ENCODE results near the gene MRPL23.
"Not testable (repeated sequence)": the region's sequence is repeated elsewhere in the genome, so short reads cannot be mapped to it uniquely, and the experiment has no call there.

The MRPL23 gene

GRCh38 chr11:1934335-1935155 lies 12.6 kb upstream of the MRPL23 start:
- no peak for DNase-seq

- no peak for DNase-seq
These were observed 11.7 kb upstream of the MRPL23 start for GRCh38 chr11:1935156-1936071.

- DNase-seq: no peak
These were observed 10.9 kb upstream of the MRPL23 start for GRCh38 chr11:1936072-1936780.

- no peak for DNase-seq
These were observed 10.1 kb upstream of the MRPL23 start for GRCh38 chr11:1936781-1937615.

DNA sequence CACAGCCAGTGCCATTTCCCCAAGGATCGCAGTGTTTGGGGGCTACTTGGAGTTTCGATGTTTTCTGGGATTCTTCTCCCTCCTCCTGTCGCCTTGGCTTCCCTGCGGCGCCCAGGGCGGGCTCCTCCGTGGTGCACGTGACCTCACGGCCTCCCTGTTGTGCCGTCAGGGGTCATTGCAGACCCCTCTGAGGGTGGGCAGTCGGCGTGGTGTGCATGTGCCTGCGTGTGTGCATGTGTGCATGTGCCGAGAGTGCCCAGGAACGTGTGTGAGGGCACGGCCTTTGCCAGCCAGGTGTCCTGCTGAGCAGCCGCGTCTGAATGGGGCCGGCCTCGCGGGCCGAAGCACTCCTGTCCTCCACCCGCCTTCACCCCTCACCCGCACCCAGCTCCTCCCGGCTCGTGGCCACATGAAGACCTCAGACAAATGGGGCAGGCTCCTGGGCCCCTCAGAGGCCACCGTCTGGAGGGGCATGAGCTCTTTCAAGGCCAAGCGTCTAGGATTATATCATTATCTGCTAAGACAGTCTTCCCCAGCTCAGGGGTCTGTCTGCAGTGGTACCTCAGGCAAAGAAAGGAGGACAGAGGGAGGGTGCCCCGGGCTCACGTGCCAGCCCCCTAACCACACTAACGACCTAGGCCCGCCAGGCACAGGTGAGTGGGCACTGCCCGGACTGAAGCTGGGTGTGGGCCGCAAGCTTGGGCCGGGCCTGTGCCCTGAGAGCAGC lies 9.4 kb upstream of the MRPL23 start:
- DNase-seq: no peak

GRCh38 chr11:1938343-1939005 lies 8.7 kb upstream of the MRPL23 start:
- no peak for DNase-seq

GRCh38 chr11:1939006-1939625 lies 8.0 kb upstream of the MRPL23 start:
- no peak for DNase-seq

DNA sequence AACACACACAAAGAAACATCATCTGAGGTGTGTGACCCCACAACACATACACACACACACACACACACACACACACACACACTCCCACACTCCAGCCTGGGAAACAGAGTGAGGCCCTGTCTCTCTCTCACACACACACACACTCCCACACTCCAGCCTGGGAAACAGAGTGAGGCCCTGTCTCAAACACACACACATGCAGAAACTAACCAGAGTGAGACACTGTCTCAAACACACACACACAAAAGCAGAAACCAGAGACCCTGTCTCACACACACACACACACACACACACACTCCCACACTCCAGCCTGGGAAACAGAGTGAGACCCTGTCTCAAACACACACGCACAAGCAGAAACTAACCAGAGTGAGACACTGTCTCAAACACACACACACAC lies 7.3 kb upstream of the MRPL23 start:
- DNase-seq: not testable (repeated sequence)

DNA sequence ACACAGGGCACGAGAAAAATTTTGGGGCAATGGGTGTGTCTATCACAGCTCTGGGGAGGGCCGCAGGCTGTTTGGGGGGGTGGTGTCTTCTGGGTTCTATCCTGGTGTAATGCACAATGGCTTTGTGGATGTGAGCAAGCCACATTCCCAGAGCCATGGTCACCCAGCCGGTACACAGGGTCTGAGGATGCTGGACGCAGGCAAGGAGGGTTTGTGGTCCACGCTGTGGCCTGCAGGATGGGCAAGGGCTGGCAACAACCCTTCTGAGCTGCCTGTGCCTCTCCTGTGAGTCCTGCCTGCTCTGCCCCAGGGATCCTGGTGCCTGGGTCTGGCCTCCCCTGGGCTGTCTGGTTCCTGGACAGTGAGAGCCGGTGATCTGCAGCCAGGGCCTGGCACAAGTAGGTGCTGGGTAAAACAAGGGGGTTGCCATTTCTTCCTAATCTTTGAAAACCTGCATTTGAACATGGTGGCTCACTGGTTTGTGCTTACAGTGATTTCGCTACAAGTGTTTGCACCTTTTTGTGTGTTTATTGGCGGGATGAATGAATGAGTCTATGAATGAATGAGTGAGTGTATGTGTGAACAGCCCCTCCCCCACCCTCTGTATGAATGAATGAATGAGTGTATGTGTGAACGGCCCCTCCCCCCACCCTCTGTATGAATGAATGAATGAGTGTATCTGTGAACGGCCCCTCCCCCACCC lies 4.4 kb upstream of the MRPL23 start:
- DNase-seq: peak; percentile 50

DNA sequence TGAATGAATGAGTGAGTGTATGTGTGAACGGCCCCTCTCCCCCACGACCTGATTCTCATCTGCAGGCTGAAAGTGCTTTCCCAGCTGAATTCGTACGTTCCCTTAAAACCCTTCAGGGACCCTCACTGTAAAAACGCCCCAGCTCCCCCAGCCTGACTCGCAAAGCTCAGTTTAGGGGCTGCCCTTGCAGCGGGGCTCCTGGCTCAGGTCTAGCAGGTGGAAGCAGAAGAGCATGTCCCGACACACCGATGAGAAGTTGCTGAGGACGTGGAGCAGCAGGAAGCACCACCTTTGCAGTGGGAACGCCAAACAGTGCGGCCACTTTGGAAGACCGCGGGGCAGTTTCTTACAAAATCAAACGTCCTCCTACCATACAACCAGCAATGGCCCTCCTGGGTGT lies 3.6 kb upstream of the MRPL23 start:
- DNase-seq: peak; percentile 53

DNA sequence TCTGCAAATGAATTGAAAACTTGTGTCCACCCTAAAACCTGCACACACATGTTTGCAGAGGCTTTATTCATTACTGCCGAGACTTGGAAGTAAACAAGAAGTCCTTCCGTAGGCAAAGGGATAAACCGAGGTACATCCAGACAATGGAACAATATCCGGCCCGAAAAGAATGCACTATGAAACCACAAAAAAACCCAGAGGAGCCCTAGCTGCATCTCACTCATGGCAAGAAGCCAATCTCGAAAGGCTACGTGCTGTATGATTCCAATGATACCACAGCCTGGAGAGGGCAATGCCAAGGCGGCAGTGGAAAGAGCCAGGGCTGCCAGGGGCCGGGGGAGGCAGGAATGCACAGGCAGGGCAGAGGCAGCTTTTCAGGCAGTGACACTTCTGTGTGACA lies 3.2 kb upstream of the MRPL23 start:
- DNase-seq: peak; percentile 53

DNA sequence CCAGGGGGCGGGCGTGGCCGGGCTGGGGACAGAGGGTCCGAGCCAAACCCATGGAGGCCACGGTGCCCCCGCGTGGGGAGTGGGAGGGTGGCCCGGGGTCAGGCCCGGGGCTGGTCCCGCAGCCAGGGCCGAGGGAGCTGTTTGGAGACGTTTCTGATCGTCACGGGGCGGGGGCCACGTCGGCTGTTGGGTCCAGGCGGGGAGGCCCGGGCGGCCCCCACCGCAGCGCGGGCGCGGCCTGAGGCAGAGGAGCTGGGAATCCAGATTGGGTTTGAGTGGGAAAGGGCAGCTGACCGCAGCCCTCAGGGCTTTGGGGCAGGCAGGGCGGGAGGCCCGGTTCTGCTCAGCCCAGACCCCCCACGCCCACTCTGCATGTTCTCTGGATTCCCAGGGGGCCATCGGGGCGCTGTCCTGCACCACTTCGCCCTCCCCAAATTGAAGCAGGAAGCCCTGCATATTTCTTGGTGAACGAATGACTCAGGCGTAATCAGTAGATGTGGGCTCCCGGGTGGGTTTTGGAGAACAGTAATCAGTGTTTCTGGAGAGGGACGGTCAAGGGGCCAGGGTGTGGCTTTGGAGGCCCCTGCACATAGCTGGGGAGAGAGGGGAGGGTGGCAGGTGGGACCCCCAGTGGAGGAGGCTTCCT lies 583 bp downstream of the MRPL23 start:
- no peak for DNase-seq

GRCh38 chr11:1948389-1948788 lies 1.3 kb downstream of the MRPL23 start:
- peak; percentile 60 for DNase-seq

DNA sequence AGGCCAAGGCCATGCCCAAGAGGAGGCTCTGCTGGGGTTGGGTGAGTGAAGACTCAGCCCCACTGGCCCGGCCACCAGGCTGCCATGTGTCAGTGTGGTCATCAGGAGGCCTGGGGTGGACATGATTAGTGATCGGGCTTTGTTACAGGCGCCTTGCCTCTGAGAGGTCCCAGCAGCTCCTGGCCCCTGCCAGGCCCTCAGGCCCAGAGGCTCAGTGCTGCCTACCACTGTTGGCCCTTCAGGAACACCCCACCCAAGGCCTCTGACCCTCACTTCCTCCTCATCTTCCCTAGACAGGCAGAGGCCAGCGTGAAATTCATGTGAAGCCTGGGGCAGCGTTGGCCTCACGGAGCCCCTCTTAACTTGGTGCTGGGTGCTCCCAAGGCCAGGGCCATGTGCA lies 2.2 kb downstream of the MRPL23 start:
- DNase-seq: peak; percentile 12

- no peak for DNase-seq
These were observed 2.8 kb downstream of the MRPL23 start for GRCh38 chr11:1949922-1950321.

- DNase-seq: no peak
These were observed 5.8 kb downstream of the MRPL23 start for GRCh38 chr11:1952806-1953482.

- DNase-seq: peak; percentile 72
These were observed 6.5 kb downstream of the MRPL23 start for GRCh38 chr11:1953489-1954266.

GRCh38 chr11:1958367-1958766 lies 11.2 kb downstream of the MRPL23 start:
- DNase-seq: no peak
